HL-60/S4 treated with phorbol 12-myristate 13-acetate at 8.2 ng/mL for 4 days and 3 days (cell line): ENCODE results near the gene TM9SF4.
"Not testable (repeated sequence)": the region's sequence is repeated elsewhere in the genome, so short reads cannot be mapped to it uniquely, and the experiment has no call there.

Source experiments
- in situ Hi-C: fragments of 300-500 bp; cut with MboI; formaldehyde crosslinking; loops from 2 replicates; pipeline ENCODE4 v1.15.0; 2022; ENCODE audit warnings: low sequenced_read_pairs

TM9SF4 gene

DNA sequence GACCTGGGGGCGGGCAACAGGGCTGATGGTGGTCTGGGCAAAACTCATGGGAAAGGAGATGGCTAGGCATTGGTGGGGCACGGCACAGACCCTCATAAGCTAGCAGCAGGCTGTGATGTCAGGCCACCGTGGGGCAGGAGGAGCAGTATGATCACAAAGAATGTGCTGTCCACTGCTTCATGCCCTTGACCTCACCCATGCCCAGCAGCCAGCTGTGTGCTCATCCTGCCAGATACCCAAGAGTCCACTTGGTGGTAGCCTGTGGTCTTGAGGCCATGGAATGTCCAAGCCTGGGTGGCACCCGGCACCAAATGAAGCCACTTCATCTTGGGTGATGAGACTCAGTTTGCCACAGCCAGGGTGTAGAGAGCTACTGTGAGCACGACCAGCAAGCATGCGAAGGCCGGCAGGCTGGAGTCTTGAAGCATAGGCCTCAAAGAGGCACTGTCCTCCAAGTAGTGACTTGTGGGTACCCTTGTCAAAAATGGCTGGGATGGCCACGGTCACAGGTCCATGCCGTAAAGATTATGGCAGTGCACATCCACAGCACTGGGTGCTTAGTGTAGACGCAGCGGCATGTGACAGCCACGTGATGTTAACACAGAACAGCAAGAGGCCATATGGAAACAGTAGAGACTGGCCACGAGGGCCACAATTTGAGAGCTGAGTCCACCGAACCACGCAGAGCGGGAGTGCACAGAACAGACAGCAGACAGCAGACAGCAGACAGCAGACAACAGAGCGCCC lies 79.0 kb downstream of the TM9SF4 start:
- in situ Hi-C loops: no loop called here

DNA sequence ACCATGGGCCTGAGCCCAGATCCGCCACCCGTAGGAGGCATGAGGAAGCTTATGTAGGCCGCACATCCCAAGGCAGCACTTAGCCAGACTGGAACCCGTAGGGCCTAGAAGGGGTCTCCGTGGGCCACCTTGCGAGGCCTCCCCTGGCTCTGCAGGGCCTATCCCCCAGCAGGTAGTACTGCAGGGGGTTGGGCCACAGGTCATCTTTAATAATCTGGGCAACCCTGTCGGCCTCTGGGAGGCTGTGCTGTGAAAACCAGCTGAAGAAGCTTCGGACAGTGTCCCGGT lies 79.6 kb downstream of the TM9SF4 start:
- in situ Hi-C loops: no loop called here

DNA sequence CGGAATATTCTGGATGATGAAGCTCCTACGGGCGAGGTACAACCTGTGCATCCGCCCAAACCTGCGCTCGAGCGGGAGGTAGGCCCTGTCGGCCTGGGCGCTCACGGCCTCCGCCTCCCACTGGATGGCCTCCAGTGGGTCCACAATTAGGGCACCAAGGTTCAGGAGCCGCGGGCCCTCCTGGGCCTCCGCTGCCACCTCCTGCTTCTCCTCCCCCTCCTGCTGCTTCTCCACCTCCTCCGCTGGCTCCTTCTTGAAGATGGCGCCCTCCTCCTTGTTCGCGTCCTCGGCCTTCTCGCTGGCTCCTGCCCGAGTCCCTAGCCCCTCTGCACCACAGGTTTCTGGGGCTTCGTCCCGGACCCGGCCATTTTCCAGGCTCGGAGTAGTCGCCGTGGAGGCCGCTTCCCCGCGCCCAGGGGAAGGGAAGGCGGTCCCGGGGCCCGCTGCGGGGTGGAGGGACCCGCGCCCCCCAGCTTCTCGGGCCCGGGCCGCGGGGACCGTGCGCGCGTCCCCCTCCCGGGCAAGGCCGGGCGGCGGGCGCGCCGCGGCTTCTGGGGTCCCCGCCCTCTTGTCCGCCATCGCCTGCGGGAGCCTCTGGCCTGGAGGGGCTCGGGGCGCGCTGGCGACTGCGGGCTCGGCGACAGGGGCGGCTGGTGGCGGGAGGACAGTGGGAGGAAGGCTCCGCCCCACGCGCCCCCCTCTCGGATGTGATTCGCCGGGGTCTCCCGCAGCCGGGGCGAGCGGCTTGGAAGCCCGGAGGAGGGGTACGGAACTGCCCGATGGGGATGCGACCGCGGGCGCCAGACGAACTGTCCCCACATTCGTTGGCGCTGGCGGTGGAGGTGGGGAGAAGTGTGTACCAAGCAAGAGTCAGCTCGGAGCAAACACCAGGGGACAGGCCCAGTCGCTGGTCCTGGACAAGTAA lies 80.4 kb downstream of the TM9SF4 start:
- in situ Hi-C loops: no loop called here

DNA sequence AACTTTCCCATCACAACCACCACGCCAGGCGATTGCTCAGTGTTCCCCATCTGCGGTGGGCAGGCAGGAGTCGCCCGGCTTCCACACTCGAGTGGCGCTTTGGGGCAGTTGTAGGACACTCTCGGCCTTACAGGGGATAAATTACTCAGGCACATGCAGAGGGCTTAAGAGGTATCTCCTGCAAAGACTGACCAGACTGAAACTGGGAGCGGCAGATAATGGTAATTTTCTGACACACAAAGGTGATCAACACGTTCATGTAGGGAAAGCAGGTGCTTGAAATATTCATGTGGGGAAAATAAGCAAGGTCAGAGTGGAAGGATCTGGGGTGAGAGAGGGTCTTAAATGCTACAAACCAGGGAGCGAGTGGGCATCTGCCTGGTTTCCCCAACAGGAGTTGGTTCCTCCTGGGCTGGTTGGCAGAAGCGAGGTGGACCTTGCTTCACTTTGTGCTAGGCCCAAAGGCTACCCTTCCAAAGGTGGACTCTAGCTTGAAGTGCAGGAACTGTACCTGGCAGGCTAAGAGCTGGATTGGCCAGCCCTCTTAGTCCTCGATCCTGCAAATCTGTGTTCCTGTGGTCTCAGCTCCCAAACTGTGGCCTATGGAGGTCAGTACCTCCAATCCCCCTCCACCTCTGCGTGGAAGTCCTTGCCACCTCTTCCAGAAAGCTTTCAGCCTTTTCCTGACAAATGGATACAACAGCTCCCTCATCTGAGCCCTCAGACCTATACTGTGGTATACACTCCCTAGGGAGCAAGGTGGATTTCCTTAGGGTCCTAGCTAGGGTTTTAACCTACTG lies 81.3 kb downstream of the TM9SF4 start:
- in situ Hi-C loops: no loop called here

DNA sequence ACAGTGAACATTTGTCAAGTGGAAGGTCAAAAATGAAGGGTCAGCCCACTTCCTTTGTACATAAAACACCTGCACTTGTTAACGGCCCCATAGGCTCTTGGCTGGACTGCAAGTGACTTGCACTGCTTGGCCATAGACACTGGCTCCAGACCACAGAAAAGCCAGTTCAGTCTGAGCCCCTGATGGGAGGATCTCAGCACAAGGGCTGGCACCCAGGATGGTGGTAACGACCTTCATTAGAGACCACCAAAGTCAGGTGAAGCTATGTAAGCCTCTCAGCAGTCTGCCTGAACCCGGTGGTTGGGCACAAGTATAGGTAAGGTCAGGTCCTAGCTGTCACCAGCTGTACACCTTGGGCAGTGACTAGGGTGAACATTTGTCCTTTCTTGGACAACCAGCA lies 81.9 kb downstream of the TM9SF4 start:
- in situ Hi-C loops: no loop called here

DNA sequence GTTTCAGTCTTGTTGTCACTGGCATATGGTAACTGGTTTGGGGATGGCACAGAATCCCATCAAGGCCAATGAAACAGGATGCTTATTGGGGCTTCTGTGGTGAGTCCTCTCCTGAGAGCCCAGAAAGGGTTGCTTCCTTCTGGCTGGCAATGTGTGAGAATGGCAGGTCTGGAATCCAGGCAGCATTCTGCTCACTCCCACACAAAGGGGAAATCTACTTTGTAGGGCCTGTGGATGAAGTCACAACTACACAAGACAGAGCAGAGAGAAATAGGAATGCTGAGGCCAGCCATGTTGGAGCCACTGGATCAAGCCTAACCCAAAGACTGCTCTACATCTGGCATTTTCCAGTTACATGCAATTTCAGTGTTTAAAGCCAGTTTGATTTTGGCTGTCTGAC lies 82.4 kb downstream of the TM9SF4 start:
- in situ Hi-C loops: no loop called here

DNA sequence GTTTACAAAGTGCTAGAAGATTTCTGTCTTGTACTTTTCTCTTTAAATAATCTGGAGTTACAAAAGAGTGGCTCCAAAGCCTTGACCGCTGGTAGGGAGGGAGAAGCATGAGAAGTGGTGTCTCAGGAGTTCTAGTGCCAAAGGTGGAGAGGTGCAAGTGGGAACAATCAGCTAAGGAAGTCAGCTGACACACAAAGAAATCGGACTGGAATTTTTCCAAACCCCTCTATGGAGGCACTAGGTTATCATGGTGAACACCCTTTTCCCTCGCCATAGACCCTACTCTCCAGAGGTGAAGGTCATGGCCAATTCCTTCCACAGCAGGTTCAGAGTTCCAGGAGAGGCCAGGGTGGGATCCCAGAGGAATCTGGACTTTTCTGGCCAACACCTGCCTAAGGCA lies 83.2 kb downstream of the TM9SF4 start:
- in situ Hi-C loops: no loop called here

DNA sequence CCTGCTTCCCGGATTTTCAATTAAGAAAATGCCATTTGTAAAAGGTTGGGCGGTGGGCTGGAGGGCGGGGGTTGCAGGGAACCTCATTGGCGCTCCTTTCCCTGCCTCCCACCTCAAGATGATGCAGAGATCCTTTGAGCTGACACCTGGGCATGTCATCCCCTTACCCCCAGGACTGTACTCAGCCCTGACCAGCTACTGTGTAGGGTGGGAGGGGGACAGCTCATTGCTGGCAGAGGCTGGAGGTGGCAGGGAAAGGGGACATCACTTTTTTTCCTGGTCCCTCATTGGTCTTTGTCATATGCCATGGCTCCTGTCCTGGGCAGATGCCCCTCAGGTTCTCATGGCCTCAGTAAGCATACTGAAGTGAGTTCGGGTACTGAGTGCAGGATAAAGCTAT lies 83.8 kb downstream of the TM9SF4 start:
- in situ Hi-C loops: not testable (repeated sequence)

DNA sequence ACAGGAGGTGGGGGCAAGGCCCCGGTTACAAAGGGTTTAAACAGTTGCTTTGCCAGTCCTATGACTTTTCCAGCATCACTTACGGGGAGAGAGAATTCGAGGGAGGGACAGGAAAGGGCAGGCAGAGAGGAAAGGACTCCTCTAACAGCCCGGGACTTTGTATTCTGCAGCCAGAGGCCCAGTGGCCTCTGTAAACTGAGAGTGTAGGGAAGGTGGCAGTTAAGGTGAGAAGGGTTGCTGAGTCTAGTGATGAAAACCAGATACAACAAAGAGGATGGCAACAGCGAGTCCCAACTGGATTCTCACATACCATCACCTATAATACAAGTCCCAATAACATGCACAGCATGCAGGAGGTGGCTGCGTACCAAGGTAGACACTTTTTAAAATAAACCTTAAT lies 84.5 kb downstream of the TM9SF4 start:
- in situ Hi-C loops: no loop called here

DNA sequence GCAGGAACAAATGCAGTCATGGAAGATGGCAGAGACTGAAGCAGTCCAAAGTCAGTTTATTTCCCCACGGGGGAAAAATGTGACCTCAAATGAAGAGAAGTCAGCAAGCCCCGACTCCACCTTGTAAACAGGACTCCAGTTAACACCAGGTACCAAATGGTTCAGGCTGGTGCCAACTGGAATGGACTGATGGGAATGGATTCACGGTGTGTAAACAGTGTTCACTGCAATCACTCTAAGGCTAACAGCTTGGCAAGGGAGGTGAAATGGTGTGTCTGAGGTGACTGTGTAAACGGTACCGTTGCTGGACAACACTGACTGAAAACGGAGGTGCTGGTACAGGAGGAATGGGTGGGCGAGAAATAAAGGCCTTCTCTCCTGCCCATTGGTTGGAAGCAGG lies 86.1 kb downstream of the TM9SF4 start:
- in situ Hi-C loops: no loop called here

DNA sequence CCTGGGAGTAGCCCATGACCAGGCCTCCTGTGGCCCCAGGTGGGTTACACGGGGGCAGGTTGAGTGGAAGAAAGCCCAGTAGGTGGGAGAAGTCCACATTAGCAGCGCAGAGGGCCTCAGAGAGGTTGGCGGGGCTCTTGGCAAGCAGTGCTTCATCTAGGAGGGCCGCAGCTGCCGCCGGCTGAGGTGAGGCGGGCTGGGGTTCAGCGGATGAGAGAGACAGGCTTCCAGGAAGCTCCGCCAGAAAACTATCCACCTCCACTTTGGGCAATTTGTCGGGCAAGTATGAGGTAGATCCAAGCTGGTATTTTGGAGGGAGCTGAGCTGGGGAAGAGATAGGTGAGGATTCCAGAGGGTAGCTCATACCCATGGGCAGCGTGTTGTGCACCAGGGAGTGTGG lies 87.1 kb downstream of the TM9SF4 start:
- in situ Hi-C loops: not testable (repeated sequence)

DNA sequence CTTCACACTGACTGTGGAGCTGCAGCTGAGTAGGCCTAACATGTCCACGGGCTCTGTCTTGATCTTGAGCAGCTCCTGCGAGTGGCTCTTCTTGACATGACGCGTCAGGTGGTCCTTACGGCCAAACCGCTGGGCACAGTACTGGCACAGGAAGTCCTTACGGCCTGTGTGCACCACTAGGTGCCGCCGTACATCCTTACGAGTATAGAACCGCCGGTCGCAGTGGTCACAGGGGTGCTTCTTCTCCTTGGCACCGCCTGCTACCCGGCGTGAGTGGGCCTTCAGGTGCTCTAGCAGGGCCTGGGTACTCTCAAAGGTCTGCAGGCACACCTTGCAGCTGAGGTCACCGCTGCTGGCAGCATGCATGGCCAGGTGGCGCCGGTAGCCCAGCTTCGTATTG lies 87.6 kb downstream of the TM9SF4 start:
- in situ Hi-C loops: not testable (repeated sequence)

DNA sequence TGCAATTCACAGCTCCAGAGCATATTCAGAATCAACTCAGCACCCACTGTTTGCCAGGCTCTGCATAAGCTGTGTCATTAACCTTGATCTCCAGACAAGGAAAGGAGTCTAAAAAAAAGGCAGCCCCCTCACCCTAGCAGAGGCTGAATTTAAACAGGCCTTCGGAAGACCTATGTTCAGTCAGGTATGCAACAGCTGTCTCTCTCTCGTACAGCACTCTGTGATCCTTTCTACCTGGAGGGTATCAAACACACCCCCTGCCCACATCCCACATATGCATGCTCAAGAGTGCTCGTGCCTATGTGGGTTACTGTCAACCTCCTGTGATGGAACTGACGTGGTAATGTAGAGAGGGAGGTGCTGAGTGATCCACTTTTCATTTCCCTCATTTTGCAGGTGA lies 89.5 kb downstream of the TM9SF4 start:
- in situ Hi-C loops: no loop called here

DNA sequence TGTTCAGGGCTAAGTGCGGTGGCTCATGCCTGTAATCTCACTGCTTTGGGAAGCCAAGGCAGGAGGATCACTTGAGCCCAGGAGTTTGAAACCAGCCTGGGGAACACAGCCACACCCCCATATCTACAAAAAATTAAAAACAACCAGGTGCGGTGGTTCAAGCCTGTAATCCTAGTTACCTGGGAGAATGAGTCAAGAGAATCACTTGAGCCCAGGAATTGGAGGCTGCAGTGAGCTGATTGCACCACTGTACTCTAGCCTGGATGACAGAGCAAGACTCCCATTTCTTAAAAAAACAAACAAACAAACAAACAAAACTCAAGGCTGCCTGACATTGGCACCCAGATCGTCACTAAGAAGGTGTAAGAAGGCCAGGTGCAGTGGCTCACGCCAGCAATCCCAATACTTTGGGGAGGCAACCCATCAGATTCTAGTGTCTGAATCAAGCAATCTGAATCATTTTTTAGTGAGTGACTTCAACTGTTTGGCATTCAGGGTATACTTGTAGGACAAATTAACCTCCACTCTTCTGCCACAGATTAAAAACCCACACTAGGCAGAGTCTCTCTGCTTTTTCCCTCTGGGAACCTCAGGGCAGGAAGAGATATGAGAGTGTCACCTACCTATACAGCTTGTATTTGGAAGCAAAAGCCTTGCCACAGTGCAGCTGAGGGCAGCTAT lies 91.9 kb downstream of the TM9SF4 start:
- in situ Hi-C loops: no loop called here

DNA sequence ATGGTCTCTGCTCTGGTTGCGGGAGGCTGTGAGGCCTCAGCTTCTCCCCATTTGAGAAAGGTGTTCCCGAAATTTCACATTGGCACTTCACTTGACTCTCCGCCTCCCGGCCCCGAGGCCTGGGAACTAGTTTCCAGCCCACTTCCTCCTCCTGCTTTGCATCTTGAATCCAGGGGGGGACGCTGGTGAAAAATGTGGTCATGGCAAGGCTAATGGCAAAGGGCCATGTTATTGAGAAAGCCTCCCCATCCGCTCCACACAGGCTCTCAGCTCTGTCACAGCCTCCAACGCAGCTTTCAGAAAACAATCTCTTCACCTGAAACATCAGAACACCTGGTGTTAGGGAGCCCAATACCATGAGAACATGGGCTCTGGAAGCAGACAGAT lies 92.5 kb downstream of the TM9SF4 start:
- in situ Hi-C loops: no loop called here

DNA sequence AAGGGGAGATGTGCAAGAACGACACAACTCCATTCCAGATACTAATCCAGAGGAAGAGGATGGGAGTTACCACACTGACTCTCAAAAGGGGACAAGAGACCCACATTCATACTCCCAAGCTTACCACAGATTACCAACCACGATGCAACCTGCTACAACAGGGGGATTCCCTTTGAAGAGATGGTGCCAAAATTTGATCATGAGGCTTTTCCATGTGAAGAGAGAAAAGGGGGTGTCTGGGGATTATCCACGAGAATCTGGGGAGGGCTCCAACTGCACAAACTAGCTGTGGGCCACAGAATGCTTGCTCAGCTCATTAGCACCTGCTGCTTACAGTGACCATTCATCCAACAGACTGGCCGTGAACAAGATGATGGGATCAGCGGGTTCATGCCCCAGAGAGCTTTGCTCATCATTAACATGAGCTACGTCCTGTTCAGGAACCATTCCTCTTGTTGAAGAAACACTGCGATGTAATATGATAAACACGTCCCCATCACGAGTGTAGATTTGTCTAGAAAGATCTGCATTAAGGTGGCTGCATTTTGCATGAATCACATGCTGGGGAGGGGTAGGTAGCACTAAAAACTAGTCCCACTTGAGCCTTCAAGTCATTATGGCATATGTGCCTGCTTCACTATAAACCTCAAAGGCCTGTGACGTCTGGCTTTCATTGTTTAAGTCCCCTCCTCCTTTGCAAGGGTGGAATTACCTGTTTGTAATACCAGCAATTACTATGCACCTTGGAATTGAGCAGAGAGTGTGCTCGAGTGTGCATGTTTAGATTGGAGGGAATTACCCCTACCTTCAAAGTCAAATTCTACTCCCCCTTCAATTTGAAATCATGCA lies 94.1 kb downstream of the TM9SF4 start:
- in situ Hi-C loops: no loop called here

DNA sequence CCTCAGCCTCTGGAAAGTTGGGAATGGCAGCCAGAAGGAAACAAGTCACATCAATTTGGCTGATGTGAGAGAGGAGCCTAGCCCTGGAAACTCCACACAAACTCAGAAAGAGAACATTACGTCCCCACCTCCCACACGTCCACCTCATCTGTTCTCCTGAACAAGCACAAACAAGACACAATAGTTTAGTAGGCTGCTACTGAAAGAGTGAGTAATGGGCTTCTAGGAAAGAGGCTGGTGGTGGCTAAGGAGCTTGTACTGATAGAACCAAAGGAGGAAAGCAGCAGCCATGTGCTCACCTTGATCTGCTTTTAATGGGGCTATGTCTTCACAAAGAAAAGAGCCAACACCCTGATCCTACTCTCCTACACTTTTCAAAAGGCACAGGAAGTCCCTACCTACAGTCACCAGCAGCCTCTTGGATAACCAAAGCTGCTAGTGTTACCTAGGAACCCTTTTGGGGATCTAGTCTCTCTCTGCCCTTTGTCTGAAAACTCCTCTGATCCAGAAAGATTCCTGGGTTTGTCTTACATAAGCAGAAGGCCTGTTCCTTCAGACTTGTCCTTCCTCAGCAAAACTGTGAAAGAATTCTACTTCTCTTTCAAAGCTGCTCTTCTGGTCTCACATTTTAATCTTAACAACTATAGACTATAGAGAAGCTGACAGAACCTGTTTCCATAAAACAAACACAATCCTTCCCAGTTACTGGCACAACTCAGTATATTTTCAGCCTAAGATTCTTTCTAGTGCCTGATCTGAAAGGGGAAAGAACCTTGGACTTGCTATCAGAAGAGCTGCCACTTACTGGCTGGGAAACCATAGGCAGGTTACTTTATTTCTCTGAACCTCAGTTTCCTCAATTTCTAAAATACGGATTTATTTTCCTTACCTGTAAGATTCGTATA lies 94.9 kb downstream of the TM9SF4 start:
- in situ Hi-C loops: no loop called here

DNA sequence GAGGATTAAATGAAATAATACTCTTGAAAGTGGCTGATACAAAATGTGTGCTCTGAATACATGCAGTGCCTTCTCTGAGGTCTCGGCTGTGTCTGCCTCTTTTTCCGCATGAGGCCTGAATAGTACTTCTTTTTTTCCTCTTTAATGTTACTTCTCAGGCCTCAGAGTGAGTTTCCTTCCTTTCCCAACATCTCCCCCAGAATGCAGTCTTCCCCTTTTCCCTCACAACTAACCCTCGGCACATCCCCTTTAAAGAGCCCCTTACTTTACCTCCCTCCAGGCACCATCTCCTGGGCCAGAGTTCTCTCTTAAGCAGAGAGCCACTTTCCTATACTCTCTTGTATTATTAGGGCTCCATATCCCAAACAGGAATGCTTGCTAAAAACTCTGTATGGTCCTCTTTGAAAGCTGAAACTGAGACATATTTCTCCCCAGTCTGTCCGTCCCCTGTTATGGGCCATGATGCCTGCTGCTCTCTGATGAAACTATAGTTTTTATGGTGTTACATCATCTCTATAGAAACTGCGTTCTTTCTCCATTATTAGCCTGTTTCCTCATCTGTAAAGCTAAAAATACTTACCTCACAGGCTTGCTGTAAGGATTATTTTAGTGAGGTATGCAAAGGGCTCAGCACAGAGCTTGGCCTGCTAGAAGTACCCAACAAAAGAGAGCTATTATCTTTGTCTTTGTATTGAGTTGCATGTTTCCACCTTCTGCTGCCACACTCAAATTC lies 95.8 kb downstream of the TM9SF4 start:
- in situ Hi-C loops: no loop called here
